Measurements from ENCODE around the gene DMRT1. TPM values are rescaled to one million over a fixed set of nuclear protein-coding genes. Genes with fewer than 3 reads are reported as not detected.
"Not testable (repeated sequence)": the region's sequence is repeated elsewhere in the genome, so short reads cannot be mapped to it uniquely, and the experiment has no call there.

DMRT1 gene
- total RNA-seq, 6 donors from 2014 or later, result not detected

DNA sequence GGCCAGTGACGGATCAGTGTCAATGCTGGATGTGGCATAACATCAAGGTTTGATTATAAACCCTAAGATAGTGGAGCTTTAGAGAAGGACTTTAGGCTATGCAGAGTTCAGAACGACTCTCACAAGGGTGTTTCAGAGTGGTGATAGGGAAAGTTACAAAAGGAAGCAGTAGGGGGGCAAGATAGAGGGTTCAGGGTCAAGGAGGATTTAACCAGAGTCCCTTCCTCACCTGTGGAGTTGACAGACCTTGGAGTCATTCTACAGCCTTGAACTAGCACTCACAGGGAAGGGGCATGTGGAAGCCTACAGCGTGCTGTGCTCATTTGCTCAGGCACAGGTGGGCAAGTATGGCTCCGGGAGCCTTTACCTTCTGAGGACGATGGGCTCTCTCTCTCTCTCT lies 7.9 kb downstream of the DMRT1 start:
- TF ChIP-seq POLR2A (IDR thresholded peaks at IDR 0.05), result no peak
- no peak for TF ChIP-seq EP300 (IDR thresholded peaks at IDR 0.05)
- TF ChIP-seq POLR2AphosphoS5 (IDR thresholded peaks at IDR 0.05), result no peak
- TF ChIP-seq, protein P1, sequence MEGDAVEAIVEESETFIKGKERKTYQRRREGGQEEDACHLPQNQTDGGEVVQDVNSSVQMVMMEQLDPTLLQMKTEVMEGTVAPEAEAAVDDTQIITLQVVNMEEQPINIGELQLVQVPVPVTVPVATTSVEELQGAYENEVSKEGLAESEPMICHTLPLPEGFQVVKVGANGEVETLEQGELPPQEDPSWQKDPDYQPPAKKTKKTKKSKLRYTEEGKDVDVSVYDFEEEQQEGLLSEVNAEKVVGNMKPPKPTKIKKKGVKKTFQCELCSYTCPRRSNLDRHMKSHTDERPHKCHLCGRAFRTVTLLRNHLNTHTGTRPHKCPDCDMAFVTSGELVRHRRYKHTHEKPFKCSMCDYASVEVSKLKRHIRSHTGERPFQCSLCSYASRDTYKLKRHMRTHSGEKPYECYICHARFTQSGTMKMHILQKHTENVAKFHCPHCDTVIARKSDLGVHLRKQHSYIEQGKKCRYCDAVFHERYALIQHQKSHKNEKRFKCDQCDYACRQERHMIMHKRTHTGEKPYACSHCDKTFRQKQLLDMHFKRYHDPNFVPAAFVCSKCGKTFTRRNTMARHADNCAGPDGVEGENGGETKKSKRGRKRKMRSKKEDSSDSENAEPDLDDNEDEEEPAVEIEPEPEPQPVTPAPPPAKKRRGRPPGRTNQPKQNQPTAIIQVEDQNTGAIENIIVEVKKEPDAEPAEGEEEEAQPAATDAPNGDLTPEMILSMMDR (IDR thresholded peaks at IDR 0.05), result no peak
- Histone ChIP-seq H3K36me3 (no peaks in the 10 kb centered on the region), H3K9me3 (no peaks in the 10 kb centered on the region), H3K4me3 (no peak overlapping the region), H3K4me1 (no peaks in the 10 kb centered on the region), H3K27ac (no peak overlapping the region), H3K27me3 (peaks cover 0 to 2% (median 0%) of the 10 kb centered on the region in 4 donors)
- no peak for ATAC-seq (ENCODE audit: low FRiP score in 2 of 2)
- no peak for DNase-seq
- 73 to 78% methylated on average over 5 of the region's 5 CpGs for WGBS, 2 donors

DNA sequence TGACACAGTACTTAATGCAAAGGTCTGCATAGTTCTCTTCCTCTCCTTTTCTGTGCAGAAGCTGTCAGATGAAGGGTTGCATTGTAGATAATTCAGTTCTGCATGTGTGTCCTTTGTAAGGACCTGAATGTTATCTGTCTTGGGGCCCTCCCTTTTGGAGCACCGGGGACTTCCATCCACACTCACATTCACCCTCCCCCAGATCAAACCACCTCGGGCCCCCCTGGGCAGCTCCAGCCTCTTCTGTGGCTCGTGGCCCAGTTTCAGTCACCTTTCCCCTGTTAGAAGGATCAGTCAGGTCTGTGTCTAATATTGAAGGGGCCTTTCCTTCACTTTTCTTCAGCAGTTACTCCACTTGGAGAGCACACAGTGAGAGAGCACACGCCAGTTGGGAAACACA lies 11.0 kb downstream of the DMRT1 start:
- WGBS, 2 donors, result 49 to 54% methylated on average over 4 of the region's 4 CpGs
- TF ChIP-seq POLR2A (IDR thresholded peaks at IDR 0.05), result no peak
- TF ChIP-seq POLR2AphosphoS5 (IDR thresholded peaks at IDR 0.05), result no peak
- TF ChIP-seq, protein P1 (IDR thresholded peaks at IDR 0.05), result no peak
- no peak for TF ChIP-seq EP300 (IDR thresholded peaks at IDR 0.05)
- Histone ChIP-seq H3K4me1 (no peaks in the 10 kb centered on the region), H3K27ac (no peak overlapping the region), H3K27me3 (no peaks in the 10 kb centered on the region), H3K9me3 (no peaks in the 10 kb centered on the region), H3K4me3 (no peak overlapping the region), H3K36me3 (no peaks in the 10 kb centered on the region)
- DNase-seq, result no peak
- no peak for ATAC-seq (ENCODE audit: low FRiP score in 2 of 2)

DNA sequence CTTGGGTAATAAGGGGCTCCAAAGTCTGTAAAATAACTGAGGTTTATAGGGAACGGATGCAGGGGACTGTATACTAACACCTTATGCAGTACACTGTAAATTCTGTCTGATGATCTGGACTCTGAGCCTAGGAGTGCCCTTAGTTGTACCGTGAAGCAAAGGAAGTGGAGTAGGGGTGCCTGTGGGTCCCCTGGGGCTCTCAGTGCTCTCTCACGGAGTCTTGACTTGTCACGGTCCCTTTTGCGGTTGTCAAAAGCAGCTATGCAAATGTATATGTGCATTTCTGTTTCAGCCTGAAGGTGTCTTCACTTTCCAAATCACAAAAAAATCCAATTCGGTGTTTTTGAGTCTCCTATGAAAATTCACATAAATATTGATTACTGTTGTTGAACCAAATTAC lies 17.8 kb downstream of the DMRT1 start:
- no peaks in the 10 kb centered on the region for H3K4me1 ChIP-seq
- 70 to 71% methylated on average over 6 of the region's 6 CpGs for WGBS, 2 donors
- TF ChIP-seq POLR2A (IDR thresholded peaks at IDR 0.05), result no peak
- no peak for TF ChIP-seq POLR2AphosphoS5 (IDR thresholded peaks at IDR 0.05)
- TF ChIP-seq EP300 (IDR thresholded peaks at IDR 0.05), result no peak
- TF ChIP-seq, protein P1 (IDR thresholded peaks at IDR 0.05), result no peak
- no peaks in the 10 kb centered on the region for H3K36me3 ChIP-seq
- no peaks in the 10 kb centered on the region for H3K9me3 ChIP-seq
- no peak overlapping the region for H3K27ac ChIP-seq
- no peak overlapping the region for H3K4me3 ChIP-seq
- no peak for ATAC-seq (ENCODE audit: low FRiP score in 2 of 2)
- no peak for DNase-seq
- H3K27me3 ChIP-seq, result no peaks in the 10 kb centered on the region

DNA sequence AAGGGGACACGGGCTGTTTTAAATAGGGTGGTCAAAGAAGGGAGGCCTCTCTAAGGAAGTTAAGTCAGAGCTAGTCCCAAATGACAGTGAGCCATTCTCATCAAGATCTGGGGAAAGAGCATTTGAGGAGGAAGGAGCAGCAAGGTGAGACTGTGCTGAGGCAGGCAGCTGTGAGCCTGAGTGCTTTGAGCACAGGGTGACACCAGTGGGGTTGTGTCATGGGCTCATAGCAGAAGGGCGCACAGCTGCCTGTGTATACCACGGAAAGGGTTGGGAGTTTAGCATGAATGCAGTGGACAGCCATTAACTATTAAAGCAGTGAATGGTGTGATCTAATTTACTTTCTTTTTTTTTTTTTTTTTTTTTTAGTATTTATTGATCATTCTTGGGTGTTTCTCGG lies 19.2 kb downstream of the DMRT1 start:
- ATAC-seq (ENCODE audit: low FRiP score in 2 of 2) (peak in 1 of 2 donors; percentile 69), DNase-seq (no peak)
- H3K36me3 ChIP-seq, result no peaks in the 10 kb centered on the region
- H3K4me3 ChIP-seq, result no peak overlapping the region
- no peaks in the 10 kb centered on the region for H3K4me1 ChIP-seq
- no peaks in the 10 kb centered on the region for H3K9me3 ChIP-seq
- TF ChIP-seq EP300 (IDR thresholded peaks at IDR 0.05) (no peak), POLR2AphosphoS5 (IDR thresholded peaks at IDR 0.05) (no peak), POLR2A (IDR thresholded peaks at IDR 0.05) (no peak)
- TF ChIP-seq, protein P1 (IDR thresholded peaks at IDR 0.05), result no peak
- no peak overlapping the region for H3K27ac ChIP-seq
- no peaks in the 10 kb centered on the region for H3K27me3 ChIP-seq
- WGBS, 2 donors, result 66 to 68% methylated on average over 4 of the region's 4 CpGs

DNA sequence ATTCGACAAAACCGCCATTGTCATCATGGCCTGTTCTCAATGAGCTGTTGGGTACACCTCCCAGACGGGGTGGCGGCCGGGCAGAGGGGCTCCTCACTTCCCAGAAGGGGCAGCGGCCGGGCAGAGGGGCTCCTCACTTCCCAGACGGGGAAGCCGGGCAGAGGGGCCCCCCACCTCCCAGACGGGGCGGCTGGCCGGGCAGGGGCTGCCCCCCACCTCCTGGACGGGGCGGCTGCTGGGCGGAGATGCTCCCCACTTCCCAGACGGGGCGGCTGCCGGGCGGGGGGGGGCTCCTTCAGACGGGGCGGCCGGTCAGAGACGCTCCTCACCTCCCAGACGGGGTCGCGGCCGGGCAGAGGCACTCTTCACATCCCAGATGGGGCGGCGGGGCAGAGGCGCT lies 20.0 kb downstream of the DMRT1 start:
- not testable (repeated sequence) for H3K9me3 ChIP-seq; ATAC-seq (ENCODE audit: low FRiP score in 2 of 2); H3K4me1 ChIP-seq; H3K27ac ChIP-seq; H3K36me3 ChIP-seq; H3K27me3 ChIP-seq; H3K4me3 ChIP-seq
- WGBS, 2 donors, result 86 to 87% methylated on average over 9 to 13 of the region's 30 CpGs
- DNase-seq, result peak in 1 of 2 donors; percentile 70

Data from upper lobe of left lung (tissue), 6 donors.